ENCODE results near the gene ELFN2.

- TF ChIP-seq CTCF (IDR thresholded peaks at IDR 0.05; ENCODE audit: low read length) (no peak), EZH2phosphoT487 (IDR thresholded peaks at IDR 0.05; ENCODE audit: low read length) (no peak)
Observed at GRCh38 chr22:37453696-37454095, 26.4 kb upstream of the ELFN2 start.

Data from MM.1S (cell line).